ENCODE measurements around the gene EN1. TPM values are rescaled to one million over a fixed set of nuclear protein-coding genes. Genes with fewer than 3 reads are reported as not detected.

The EN1 gene
- total and polyA plus RNA-seq, 2 donors (not counting 1 experiment from before 2014, with no cell fraction given): not detected

DNA sequence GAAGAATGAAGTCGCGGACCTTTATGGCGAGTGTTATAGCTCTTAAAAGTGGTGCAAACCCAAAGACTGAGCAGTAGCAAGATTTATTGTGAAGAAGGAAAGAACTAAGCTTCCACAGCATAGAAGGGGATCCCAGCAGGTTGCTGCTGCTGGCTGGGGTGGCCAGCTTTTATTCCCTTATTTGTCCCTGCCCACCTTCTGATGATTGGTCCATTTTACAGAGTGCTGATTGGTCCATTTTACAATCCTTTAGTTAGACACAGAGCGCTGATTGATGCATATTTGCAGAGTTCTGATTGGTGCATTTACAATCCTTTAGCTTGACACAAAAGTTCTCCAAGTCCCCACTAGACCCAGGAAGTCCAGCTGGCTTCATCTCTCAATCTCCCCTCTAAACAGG lies 36.3 kb upstream of the EN1 start:
- Histone ChIP-seq H3K4me2 (ENCODE audit: extremely low read depth, insufficient read depth, low read length) (no peak overlapping the region), H3K27ac (ENCODE audit: insufficient read depth, low read length) (no peak overlapping the region), H4K20me1 (ENCODE audit: control insufficient read depth, extremely low read depth, insufficient read depth, low read length) (no peaks in the 10 kb centered on the region), H3K4me1 (ENCODE audit: control insufficient read depth, extremely low read depth, insufficient read depth, low read length) (no peaks in the 10 kb centered on the region), H3K27me3 (ENCODE audit: control insufficient read depth, insufficient read depth, low read length) (no peaks in the 10 kb centered on the region), H2AFZ (ENCODE audit: low read length) (no peak overlapping the region), H3K9me3 (ENCODE audit: control insufficient read depth, insufficient read depth, low read depth, low read length) (no peaks in the 10 kb centered on the region), H3K79me2 (ENCODE audit: control insufficient read depth, insufficient read depth, low read length) (no peaks in the 10 kb centered on the region), H3K36me3 (ENCODE audit: control insufficient read depth, insufficient read depth, low read length) (no peaks in the 10 kb centered on the region), H3K9ac (ENCODE audit: insufficient read depth, low read length) (no peak overlapping the region), H3K4me3 (replicated peaks in 1 of 4; ENCODE audit: control extremely low read depth in 1 of 4, insufficient read depth in 1 of 4, low read depth in 3 of 4, low read length in 4 of 4) (no peak overlapping the region)
- no peak for TF ChIP-seq EZH2 (IDR thresholded peaks at IDR 0.05; ENCODE audit: low read length, missing control alignments)
- TF ChIP-seq, protein P1, sequence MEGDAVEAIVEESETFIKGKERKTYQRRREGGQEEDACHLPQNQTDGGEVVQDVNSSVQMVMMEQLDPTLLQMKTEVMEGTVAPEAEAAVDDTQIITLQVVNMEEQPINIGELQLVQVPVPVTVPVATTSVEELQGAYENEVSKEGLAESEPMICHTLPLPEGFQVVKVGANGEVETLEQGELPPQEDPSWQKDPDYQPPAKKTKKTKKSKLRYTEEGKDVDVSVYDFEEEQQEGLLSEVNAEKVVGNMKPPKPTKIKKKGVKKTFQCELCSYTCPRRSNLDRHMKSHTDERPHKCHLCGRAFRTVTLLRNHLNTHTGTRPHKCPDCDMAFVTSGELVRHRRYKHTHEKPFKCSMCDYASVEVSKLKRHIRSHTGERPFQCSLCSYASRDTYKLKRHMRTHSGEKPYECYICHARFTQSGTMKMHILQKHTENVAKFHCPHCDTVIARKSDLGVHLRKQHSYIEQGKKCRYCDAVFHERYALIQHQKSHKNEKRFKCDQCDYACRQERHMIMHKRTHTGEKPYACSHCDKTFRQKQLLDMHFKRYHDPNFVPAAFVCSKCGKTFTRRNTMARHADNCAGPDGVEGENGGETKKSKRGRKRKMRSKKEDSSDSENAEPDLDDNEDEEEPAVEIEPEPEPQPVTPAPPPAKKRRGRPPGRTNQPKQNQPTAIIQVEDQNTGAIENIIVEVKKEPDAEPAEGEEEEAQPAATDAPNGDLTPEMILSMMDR (conservative IDR thresholded peaks at IDR 0.05 in 1 of 2, IDR thresholded peaks at IDR 0.05 in 1 of 2; ENCODE audit: low read depth in 1 of 2, low read length in 2 of 2): no peak
- no peak for DNase-seq (ENCODE audit: low read depth in 2 of 2)

DNA sequence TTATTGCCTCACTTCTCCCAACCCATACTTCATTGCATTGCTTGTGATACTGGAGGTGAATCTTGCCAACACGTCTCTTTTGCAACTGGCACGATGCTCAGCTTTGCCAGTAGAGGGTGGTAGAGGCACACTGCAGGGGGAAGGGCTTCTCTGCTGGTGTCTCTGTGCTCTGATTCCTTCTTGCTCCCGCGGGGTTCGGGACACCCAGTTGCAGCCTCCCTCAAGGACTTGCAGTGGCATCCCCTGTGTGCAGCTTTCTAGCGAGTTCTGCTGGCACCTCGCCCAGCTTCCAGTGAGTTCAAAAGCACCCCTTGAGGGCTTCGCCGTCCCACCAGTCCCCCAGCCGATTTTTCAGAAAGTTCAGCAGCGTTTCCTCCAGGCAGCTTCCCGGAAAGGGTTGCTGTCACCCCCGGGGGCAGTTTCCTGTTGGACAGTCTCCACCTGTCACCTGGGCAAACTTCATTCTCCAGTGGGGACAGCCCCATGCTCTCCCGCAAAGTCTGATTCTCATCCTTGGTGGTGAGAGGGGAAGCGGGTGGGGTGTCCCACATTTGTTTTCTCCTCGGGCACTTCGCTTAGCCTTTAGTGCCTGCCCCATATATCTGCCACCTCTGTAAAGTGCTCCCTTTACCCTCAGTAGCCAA lies 35.4 kb upstream of the EN1 start:
- no peaks in the 10 kb centered on the region for H3K36me3 ChIP-seq (ENCODE audit: control insufficient read depth, insufficient read depth, low read length)
- H3K4me1 ChIP-seq (ENCODE audit: control insufficient read depth, extremely low read depth, insufficient read depth, low read length): no peaks in the 10 kb centered on the region
- peak overlapping the region; percentile 1 for H2AFZ ChIP-seq (ENCODE audit: low read length)
- no peaks in the 10 kb centered on the region for H3K27me3 ChIP-seq (ENCODE audit: control insufficient read depth, insufficient read depth, low read length)
- no peaks in the 10 kb centered on the region for H3K9me3 ChIP-seq (ENCODE audit: control insufficient read depth, insufficient read depth, low read depth, low read length)
- TF ChIP-seq, protein P1 (conservative IDR thresholded peaks at IDR 0.05 in 1 of 2, IDR thresholded peaks at IDR 0.05 in 1 of 2; ENCODE audit: low read depth in 1 of 2, low read length in 2 of 2): peak; percentile 87 to 96
- TF ChIP-seq EZH2 (IDR thresholded peaks at IDR 0.05; ENCODE audit: low read length, missing control alignments): no peak
- no peak overlapping the region for H3K4me2 ChIP-seq (ENCODE audit: extremely low read depth, insufficient read depth, low read length)
- no peaks in the 10 kb centered on the region for H3K79me2 ChIP-seq (ENCODE audit: control insufficient read depth, insufficient read depth, low read length)
- DNase-seq (ENCODE audit: low read depth in 2 of 2): peak; percentile 30 to 46
- H3K9ac ChIP-seq (ENCODE audit: insufficient read depth, low read length): no peak overlapping the region
- peak overlapping the region in 2 of 4 experiments; percentile 14 to 30 for H3K4me3 ChIP-seq (replicated peaks in 1 of 4; ENCODE audit: control extremely low read depth in 1 of 4, insufficient read depth in 1 of 4, low read depth in 3 of 4, low read length in 4 of 4)
- H3K27ac ChIP-seq (ENCODE audit: insufficient read depth, low read length): no peak overlapping the region
- H4K20me1 ChIP-seq (ENCODE audit: control insufficient read depth, extremely low read depth, insufficient read depth, low read length): no peaks in the 10 kb centered on the region

DNA sequence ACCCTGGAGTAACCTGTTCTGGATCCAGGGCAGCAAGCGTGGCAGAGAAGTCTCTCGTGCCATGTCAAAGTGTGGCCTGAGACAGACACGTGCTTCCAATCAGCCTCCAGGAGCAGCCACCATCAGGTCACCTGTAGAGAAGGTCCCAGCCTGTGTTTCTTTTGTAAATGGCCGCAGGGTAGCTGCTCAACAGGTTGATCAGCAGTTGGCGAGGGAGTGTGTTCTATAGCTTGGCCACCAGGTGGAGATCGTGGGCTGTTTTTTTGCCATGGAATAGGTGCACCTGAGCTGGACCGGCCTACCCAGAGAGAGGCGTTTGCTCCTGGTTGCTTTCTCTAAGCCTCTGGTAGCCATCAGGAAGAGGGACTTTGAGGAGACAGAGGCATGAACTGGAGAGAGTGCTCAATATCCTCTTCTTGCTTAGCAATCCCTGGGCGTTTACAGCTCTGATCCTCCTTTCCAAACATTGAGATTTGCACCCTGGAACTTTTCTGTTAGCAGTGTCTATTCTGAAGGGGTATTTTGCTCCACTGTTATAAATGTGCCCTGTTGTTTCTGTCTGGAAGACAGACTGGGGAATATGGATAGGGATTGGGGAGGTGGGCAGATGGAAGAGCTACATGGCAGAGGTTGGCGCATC lies 34.2 kb upstream of the EN1 start:
- no peak overlapping the region for H3K4me2 ChIP-seq (ENCODE audit: extremely low read depth, insufficient read depth, low read length)
- TF ChIP-seq, protein P1 (conservative IDR thresholded peaks at IDR 0.05 in 1 of 2, IDR thresholded peaks at IDR 0.05 in 1 of 2; ENCODE audit: low read depth in 1 of 2, low read length in 2 of 2): peak; percentile 70 to 77
- no peak for TF ChIP-seq EZH2 (IDR thresholded peaks at IDR 0.05; ENCODE audit: low read length, missing control alignments)

More for the DNA sequence above, 34.2 kb upstream of the EN1 start:
- no peaks in the 10 kb centered on the region for H3K4me1 ChIP-seq (ENCODE audit: control insufficient read depth, extremely low read depth, insufficient read depth, low read length)
- H3K36me3 ChIP-seq (ENCODE audit: control insufficient read depth, insufficient read depth, low read length): no peaks in the 10 kb centered on the region
- no peaks in the 10 kb centered on the region for H3K27me3 ChIP-seq (ENCODE audit: control insufficient read depth, insufficient read depth, low read length)
- H3K4me3 ChIP-seq (replicated peaks in 1 of 4; ENCODE audit: control extremely low read depth in 1 of 4, insufficient read depth in 1 of 4, low read depth in 3 of 4, low read length in 4 of 4): no peak overlapping the region
- H2AFZ ChIP-seq (ENCODE audit: low read length): no peak overlapping the region
- H3K27ac ChIP-seq (ENCODE audit: insufficient read depth, low read length): no peak overlapping the region
- no peaks in the 10 kb centered on the region for H3K79me2 ChIP-seq (ENCODE audit: control insufficient read depth, insufficient read depth, low read length)
- no peaks in the 10 kb centered on the region for H3K9me3 ChIP-seq (ENCODE audit: control insufficient read depth, insufficient read depth, low read depth, low read length)
- no peaks in the 10 kb centered on the region for H4K20me1 ChIP-seq (ENCODE audit: control insufficient read depth, extremely low read depth, insufficient read depth, low read length)
- DNase-seq (ENCODE audit: low read depth in 2 of 2): peak; percentile 11 to 24
- H3K9ac ChIP-seq (ENCODE audit: insufficient read depth, low read length): no peak overlapping the region

Data from fibroblast of lung (primary cell).